Right lobe of liver (tissue), 6 donors: ENCODE results near the gene SEPTIN8. TPM values are rescaled to one million over a fixed set of nuclear protein-coding genes. Genes with fewer than 3 reads are reported as not detected.
A peak's percentile ranks its signal among the peaks of the same experiment; 100 is the strongest.

Experiments used
- ATAC-seq, 4 donors: fragments of 200-7000 bp; cut with Tn5 transposase; one replicate each; pipeline ENCODE4 v1.9.1; 2020; ENCODE audit warnings: mild to moderate bottlenecking in 4 of 4, moderate library complexity in 4 of 4
- DNase-seq, 3 donors: peaks; one replicate each; pipeline ENCODE4 v3.0.0-alpha.2; 2020
- H3K27ac ChIP-seq, 3 donors: fragments of 200-600 bp; one replicate each; pipeline ENCODE4 v1.8.0; 2022
- H3K27me3 ChIP-seq, 2 donors: fragments of 200-600 bp; one replicate each; pipeline ENCODE4 v1.8.0; 2022
- H3K36me3 ChIP-seq, 4 donors: fragments of 200-600 bp; sonication (generic) in 1 of 4; one replicate each; pipeline versions ENCODE4 v1.5.1 to v1.8.0; 2017 to 2022; ENCODE audit warnings: control low read depth in 1 of 4
- H3K4me1 ChIP-seq, 4 donors: fragments of 200-600 bp; sonication (generic) in 1 of 4; one replicate each; pipeline versions ENCODE4 v1.5.1 to v1.8.0; 2017 to 2022; ENCODE audit warnings: control low read depth in 1 of 4
- H3K4me3 ChIP-seq, 3 donors: fragments of 200-600 bp; one replicate each; pipeline ENCODE4 v1.8.0; 2022
- H3K9me3 ChIP-seq, 4 donors: fragments of 200-600 bp; sonication (generic) in 1 of 4; one replicate each; pipeline versions ENCODE4 v1.5.1 to v1.8.0; 2017 to 2022; ENCODE audit warnings: control low read depth in 1 of 4
- POLR2A ChIP-seq: fragments of 450-650 bp; IDR thresholded peaks from one replicate; pipeline ENCODE4 v1.6.1; 2017; ENCODE audit warnings: antibody characterized with exemption, mild to moderate bottlenecking
- WGBS: methylation state at CpG from one replicate; pipeline ENCODE4 v1.1.6; 2018; ENCODE audit warnings: low coverage, low lambda C conversion rate; ENCODE audit not compliant: insufficient coverage; ENCODE audit errors: missing lambda C conversion rate; 5-methylcytosine and 5-hydroxymethylcytosine counted together
- intact Hi-C, 2 donors: fragments of 100-400 bp; cut with DNase I; formaldehyde crosslinking; loops; one replicate each; pipeline versions ENCODE4 v1.11.2 to v1.14.1; 2022
- total RNA-seq, 6 experiments: library from RNA; depleted of rRNA in 2 of 6; stranded (reverse); fragments of >200 nt in 2 of 6; fragmentation: NEBNext Ultra II Directional in 3 of 6; extraction: Animal tissue kit (Norgen Biotek cat#: 25700) in 3 of 6; gene quantifications; one replicate each; pipeline versions ENCODE4 v1.1.0 to v1.2.4, GENCODE V29; 2016 to 2023
- TF ChIP-seq, protein P1 (sequence below), 4 donors: fragments of 200-600 bp in 3 of 4; fragments of 450-650 bp in 1 of 4; IDR thresholded peaks; one replicate each; pipeline versions ENCODE4 v1.5.1 to v1.8.0; 2016 to 2022; ENCODE audit warnings: antibody characterized with exemption in 4 of 4, mild to moderate bottlenecking in 2 of 4
- donor health status: DM: no; HTN: yes; CAD: no.
- donor health status: DM: no; HTN: no; CAD: no.
- donor health status: DM: no; HTN: no; CAD: no.
- donor health status: DM: no; HTN: yes; CAD: no.
- donor health status: DM: no; HTN: yes; CAD: no.

SEPTIN8 gene
- total RNA-seq, 6 experiments from 2014 or later: 8.0 to 15.9 (median 13.3) TPM

DNA sequence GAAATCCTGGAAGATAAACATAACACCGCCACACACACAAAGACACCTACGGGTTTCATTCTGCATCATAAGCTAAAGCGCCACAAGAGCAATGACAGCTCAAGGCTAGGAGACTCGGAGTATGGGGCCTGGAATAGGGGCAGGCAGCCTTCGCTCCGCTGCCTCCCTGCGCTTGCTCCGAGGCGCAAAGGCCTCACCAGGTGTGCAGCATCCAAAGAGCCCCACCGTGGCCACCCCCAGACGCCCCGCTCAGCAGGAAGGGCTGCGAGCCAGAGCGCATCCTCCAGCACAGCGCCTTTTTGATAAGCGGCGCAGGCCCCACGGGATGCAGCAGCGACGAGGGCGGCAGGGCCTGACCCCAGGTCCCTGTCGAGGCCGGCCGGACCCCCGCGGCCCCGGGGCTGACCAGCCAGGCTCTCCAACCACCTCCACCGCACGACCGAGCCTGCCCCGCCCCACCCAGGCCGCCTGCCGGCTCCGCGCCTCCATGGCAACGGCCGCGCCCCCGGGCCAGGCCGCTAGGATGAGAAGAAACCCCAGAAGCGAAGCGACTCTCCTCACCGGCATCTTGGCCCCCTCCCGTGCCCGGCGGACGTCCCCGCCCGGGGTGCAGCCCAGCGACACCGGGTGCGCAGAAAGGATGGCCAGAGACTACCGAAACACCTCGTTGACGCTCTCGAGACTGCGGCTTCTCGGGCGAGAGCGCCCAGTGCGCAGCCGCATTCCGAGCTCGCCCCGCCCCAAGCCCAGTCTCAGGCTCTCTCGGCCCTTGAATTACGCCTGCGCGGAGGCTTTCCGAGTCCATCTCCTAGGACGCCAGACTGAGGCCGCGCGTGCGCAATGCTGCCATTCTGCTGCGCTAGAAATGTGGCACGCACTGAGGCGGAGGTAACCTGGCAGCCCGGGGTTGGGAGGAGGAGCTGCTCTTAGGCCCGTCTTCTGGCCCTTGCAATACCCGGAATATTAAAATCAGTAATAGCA is 39.9 kb downstream of the SEPTIN8 start, which contains the start of gene KIF3A:
TSS of gene KIF3A (minus strand) at position 694 of the 981 bp plus-strand sequence. CDS start at position 567, 127 bp downstream.
- no peaks in the 10 kb centered on the region for H3K36me3 ChIP-seq
- ATAC-seq (peak; percentile 99), DNase-seq (peak; percentile 98 to 99 (median 99))
- peak within 1 kb of the TSS; percentile 72 to 95 (median 94) for H3K4me3 ChIP-seq
- no peaks in the 10 kb centered on the region for H3K27me3 ChIP-seq
- peaks cover 0 to 9% (median 0%) of the 10 kb centered on the region in 4 donors for H3K4me1 ChIP-seq
- H3K27ac ChIP-seq: no peak within 1 kb of the TSS
- intact Hi-C loops: no loop called here
- TF ChIP-seq, protein P1, sequence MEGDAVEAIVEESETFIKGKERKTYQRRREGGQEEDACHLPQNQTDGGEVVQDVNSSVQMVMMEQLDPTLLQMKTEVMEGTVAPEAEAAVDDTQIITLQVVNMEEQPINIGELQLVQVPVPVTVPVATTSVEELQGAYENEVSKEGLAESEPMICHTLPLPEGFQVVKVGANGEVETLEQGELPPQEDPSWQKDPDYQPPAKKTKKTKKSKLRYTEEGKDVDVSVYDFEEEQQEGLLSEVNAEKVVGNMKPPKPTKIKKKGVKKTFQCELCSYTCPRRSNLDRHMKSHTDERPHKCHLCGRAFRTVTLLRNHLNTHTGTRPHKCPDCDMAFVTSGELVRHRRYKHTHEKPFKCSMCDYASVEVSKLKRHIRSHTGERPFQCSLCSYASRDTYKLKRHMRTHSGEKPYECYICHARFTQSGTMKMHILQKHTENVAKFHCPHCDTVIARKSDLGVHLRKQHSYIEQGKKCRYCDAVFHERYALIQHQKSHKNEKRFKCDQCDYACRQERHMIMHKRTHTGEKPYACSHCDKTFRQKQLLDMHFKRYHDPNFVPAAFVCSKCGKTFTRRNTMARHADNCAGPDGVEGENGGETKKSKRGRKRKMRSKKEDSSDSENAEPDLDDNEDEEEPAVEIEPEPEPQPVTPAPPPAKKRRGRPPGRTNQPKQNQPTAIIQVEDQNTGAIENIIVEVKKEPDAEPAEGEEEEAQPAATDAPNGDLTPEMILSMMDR (IDR thresholded peaks at IDR 0.05): peak in 1 of 4 donors; percentile 32
- TF ChIP-seq POLR2A: no peak
- 0% methylated on average over 21 of the region's 81 CpGs for WGBS
- H3K9me3 ChIP-seq: no peaks in the 10 kb centered on the region

- intact Hi-C loops: no loop called here
- Histone ChIP-seq H3K36me3 (no peaks in the 10 kb centered on the region), H3K4me1 (peaks cover 0 to 9% (median 0%) of the 10 kb centered on the region in 4 donors), H3K27me3 (no peaks in the 10 kb centered on the region), H3K9me3 (no peaks in the 10 kb centered on the region), H3K4me3 (no peak overlapping the region), H3K27ac (no peak overlapping the region)
- TF ChIP-seq, protein P1 (IDR thresholded peaks at IDR 0.05): no peak
- no peak for TF ChIP-seq POLR2A
- DNase-seq: no peak
- WGBS: 61% methylated on average over 2 of the region's 2 CpGs
- no peak for ATAC-seq
These were observed 42.4 kb downstream of the SEPTIN8 start for GRCh38 chr5:132734687-132735086.

- no peak for TF ChIP-seq POLR2A
- TF ChIP-seq, protein P1 (IDR thresholded peaks at IDR 0.05): no peak
- 53% methylated on average over 2 of the region's 2 CpGs for WGBS
- intact Hi-C loops: no loop called here
- peaks cover 0 to 9% (median 0%) of the 10 kb centered on the region in 4 donors for H3K4me1 ChIP-seq
- DNase-seq (no peak), ATAC-seq (no peak)
- H3K27me3 ChIP-seq: no peaks in the 10 kb centered on the region
- no peak overlapping the region for H3K4me3 ChIP-seq
- no peak overlapping the region for H3K27ac ChIP-seq
- no peaks in the 10 kb centered on the region for H3K9me3 ChIP-seq
- H3K36me3 ChIP-seq: no peaks in the 10 kb centered on the region
These were observed 43.4 kb downstream of the SEPTIN8 start for GRCh38 chr5:132733499-132734148.

DNA sequence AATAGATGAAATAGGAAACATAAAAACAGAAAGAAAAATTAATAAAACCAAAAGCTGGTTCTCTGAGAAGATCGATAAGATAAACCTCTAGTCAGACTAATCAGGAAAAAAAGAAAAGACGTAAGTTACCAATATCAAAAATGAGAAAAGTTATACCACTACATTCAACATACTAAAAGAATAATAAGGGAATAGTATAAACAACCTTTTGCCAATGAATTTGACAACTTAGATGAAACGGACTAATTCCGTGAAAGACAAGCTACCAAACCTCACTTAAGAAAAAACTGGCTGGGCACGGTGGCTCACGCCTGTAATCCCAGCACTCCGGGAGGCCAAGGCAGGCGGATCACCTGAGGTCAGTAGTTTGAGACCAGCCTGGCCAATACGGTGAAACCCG is 47.1 kb downstream of the SEPTIN8 start:
- Histone ChIP-seq H3K4me1 (no peaks in the 10 kb centered on the region), H3K36me3 (no peaks in the 10 kb centered on the region), H3K4me3 (no peak overlapping the region), H3K27ac (no peak overlapping the region), H3K27me3 (no peaks in the 10 kb centered on the region), H3K9me3 (no peaks in the 10 kb centered on the region)
- intact Hi-C loops: no loop called here
- no peak for TF ChIP-seq POLR2A
- TF ChIP-seq, protein P1 (IDR thresholded peaks at IDR 0.05): no peak
- DNase-seq: no peak
- ATAC-seq: no peak
- WGBS: 86% methylated on average over 3 of the region's 10 CpGs
